HS-5 (cell line): ENCODE data around the gene ZDHHC23.

Experiments
- DNase-seq: peaks from one replicate; pipeline ENCODE4 v3.0.0-alpha.2; 2012; ENCODE audit warnings: low read depth

ZDHHC23 gene

DNA sequence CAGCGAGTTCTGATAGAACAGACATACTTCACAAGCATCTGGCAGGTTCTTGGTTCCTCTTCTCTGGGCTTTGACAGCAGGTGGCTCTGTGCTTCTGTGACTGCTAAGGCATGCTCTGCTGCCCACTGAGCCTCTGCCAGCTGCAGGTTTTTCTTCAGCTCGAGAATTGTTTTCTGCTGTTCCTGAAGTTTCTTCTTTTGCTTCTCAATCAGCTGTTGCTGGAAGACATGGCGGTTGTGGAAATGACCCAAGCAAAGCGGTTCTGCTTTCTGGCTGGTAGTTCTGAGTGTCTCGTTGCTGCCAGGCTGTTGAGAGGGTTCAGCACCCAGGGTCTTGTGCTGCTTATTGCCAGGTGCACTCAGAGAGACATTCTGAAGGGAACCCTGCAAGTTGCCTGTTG is 57.7 kb downstream of the ZDHHC23 start:
- DNase-seq, result no peak

GRCh38 chr3:114011059-114011797 is 63.4 kb downstream of the ZDHHC23 start:
- DNase-seq, result no peak
